Stimulated activated naive CD8-positive, alpha-beta T cell treated with anti-CD3 and anti-CD28 coated beads, Interleukin-15, amount 100 ng/mL, for 72 hours (primary cell): ENCODE measurements around the gene SYNCRIP.
"Not testable (repeated sequence)": the region's sequence is repeated elsewhere in the genome, so short reads cannot be mapped to it uniquely, and the experiment has no call there.

Experiments
- ATAC-seq: fragments of 150-1000 bp; cut with Tn5 transposase; 2 replicates; pipeline ENCODE4 v1.10.0; 2021; ENCODE audit warnings: mild to moderate bottlenecking, moderate library complexity
- DNase-seq, 2 donors: peaks; one replicate each; pipeline ENCODE4 v3.0.0; 2021 to 2022
- H3K27ac Mint-ChIP-seq, 2 donors: one replicate each; pipeline ENCODE4 v1.8.0; 2022; ENCODE audit warnings: mild to moderate bottlenecking in 2 of 2, mixed read lengths in 2 of 2, moderate library complexity in 2 of 2
- H3K27me3 Mint-ChIP-seq: one replicate; pipeline ENCODE4 v1.8.0; 2022; ENCODE audit warnings: mixed read lengths
- H3K4me1 Mint-ChIP-seq: one replicate; pipeline ENCODE4 v1.8.0; 2022; ENCODE audit warnings: mild to moderate bottlenecking, mixed read lengths
- H3K4me3 Mint-ChIP-seq, 2 donors: one replicate each; pipeline ENCODE4 v1.8.0; 2022; ENCODE audit warnings: mild to moderate bottlenecking in 2 of 2, mixed read lengths in 2 of 2, moderate library complexity in 1 of 2
- H3K9me3 Mint-ChIP-seq, 2 donors: one replicate each; pipeline ENCODE4 v1.8.0; 2022; ENCODE audit warnings: mixed read lengths in 2 of 2

SYNCRIP gene

GRCh38 chr6:85591207-85591606, 51.5 kb downstream of the SYNCRIP start:
- ATAC-seq (no peak), DNase-seq (no peak)
- Mint-ChIP-seq H3K9me3 (peaks cover 4 to 6% of the 10 kb centered on the region in 2 donors), H3K27me3 (no peaks in the 10 kb centered on the region), H3K4me3 (peak overlapping the region in 1 of 2 donors; percentile 21), H3K27ac (no peak overlapping the region), H3K4me1 (peaks cover 50% of the 10 kb centered on the region)

- DNase-seq (no peak), ATAC-seq (no peak)
- H3K9me3 Mint-ChIP-seq = peaks cover 40 to 49% of the 10 kb centered on the region in 2 donors
- H3K4me3 Mint-ChIP-seq = no peak overlapping the region
- H3K27me3 Mint-ChIP-seq = no peaks in the 10 kb centered on the region
- no peak overlapping the region for H3K27ac Mint-ChIP-seq
- H3K4me1 Mint-ChIP-seq = peaks cover 61% of the 10 kb centered on the region
These were observed 56.9 kb downstream of the SYNCRIP start for GRCh38 chr6:85585741-85586140.

DNA sequence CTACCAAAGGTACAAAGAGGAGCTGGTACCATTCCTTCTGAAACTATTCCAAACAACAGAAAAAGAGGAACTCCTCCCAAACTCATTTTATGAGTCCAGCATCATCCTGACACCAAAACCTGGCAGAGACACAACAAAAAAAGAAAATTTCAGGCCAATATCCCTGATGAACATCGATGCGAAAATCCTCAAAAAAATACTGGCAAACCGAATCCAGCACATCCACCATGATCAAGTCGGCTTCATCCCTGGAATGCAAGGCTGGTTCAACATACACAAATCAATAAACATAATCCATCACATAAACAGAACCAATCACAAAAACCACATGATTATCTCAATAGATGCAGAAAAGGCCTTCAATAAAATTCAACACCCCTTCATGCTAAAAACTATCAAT, 59.9 kb downstream of the SYNCRIP start:
- H3K27me3 Mint-ChIP-seq, ATAC-seq, H3K27ac Mint-ChIP-seq, H3K4me3 Mint-ChIP-seq, DNase-seq: not testable (repeated sequence)
- peaks cover 34 to 49% of the 10 kb centered on the region in 2 donors for H3K9me3 Mint-ChIP-seq
- peaks cover 60% of the 10 kb centered on the region for H3K4me1 Mint-ChIP-seq

- Mint-ChIP-seq H3K4me1 (peaks cover 55% of the 10 kb centered on the region), H3K27ac (no peak overlapping the region), H3K4me3 (no peak overlapping the region), H3K9me3 (peaks cover 34 to 49% of the 10 kb centered on the region in 2 donors), H3K27me3 (no peaks in the 10 kb centered on the region)
- ATAC-seq (no peak), DNase-seq (no peak)
These were observed 61.1 kb downstream of the SYNCRIP start for GRCh38 chr6:85581572-85581971.

DNA sequence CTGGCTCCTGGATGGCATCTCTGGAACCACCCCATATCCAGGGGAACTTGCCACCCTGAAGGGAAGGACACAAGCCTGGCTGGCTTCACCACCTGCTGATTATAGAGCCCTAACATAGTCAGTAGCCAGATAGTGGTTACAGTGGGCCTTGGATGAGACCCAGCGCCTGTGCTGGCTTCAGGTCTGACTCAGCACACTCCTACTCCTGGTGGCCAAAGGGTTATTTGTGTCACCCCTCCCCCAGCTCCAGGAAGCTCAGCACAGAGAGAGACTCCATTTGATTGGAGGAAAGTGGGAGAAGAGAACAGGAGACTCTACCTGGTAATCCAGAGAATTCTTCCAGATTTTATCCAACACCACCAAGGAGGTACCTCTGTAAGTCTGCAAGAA, 61.8 kb downstream of the SYNCRIP start:
- ATAC-seq (peak; percentile 64), DNase-seq (no peak)
- H3K27ac Mint-ChIP-seq = no peak overlapping the region
- no peaks in the 10 kb centered on the region for H3K27me3 Mint-ChIP-seq
- H3K4me3 Mint-ChIP-seq = no peak overlapping the region
- peaks cover 34 to 46% of the 10 kb centered on the region in 2 donors for H3K9me3 Mint-ChIP-seq
- peaks cover 52% of the 10 kb centered on the region for H3K4me1 Mint-ChIP-seq

- H3K27ac Mint-ChIP-seq = no peak overlapping the region
- peaks cover 34 to 40% of the 10 kb centered on the region in 2 donors for H3K9me3 Mint-ChIP-seq
- no peak overlapping the region for H3K4me3 Mint-ChIP-seq
- peaks cover 47% of the 10 kb centered on the region for H3K4me1 Mint-ChIP-seq
- DNase-seq = no peak
- no peaks in the 10 kb centered on the region for H3K27me3 Mint-ChIP-seq
- no peak for ATAC-seq
These were observed 62.4 kb downstream of the SYNCRIP start for GRCh38 chr6:85580118-85580877.

- Mint-ChIP-seq H3K27me3 (no peaks in the 10 kb centered on the region), H3K4me3 (no peak overlapping the region), H3K9me3 (peaks cover 27 to 33% of the 10 kb centered on the region in 2 donors), H3K27ac (peak overlapping the region in 1 of 2 donors; percentile 16), H3K4me1 (peaks cover 46% of the 10 kb centered on the region)
- no peak for DNase-seq
- ATAC-seq = no peak
These were observed 63.1 kb downstream of the SYNCRIP start for GRCh38 chr6:85579581-85579980.

- H3K4me1 Mint-ChIP-seq = peaks cover 32% of the 10 kb centered on the region
- H3K4me3 Mint-ChIP-seq = no peak overlapping the region
- no peaks in the 10 kb centered on the region for H3K27me3 Mint-ChIP-seq
- no peak for ATAC-seq
- H3K27ac Mint-ChIP-seq = no peak overlapping the region
- DNase-seq = no peak
- peaks cover 4% of the 10 kb centered on the region in 2 donors for H3K9me3 Mint-ChIP-seq
These were observed 66.2 kb downstream of the SYNCRIP start for GRCh38 chr6:85576476-85576875.

DNA sequence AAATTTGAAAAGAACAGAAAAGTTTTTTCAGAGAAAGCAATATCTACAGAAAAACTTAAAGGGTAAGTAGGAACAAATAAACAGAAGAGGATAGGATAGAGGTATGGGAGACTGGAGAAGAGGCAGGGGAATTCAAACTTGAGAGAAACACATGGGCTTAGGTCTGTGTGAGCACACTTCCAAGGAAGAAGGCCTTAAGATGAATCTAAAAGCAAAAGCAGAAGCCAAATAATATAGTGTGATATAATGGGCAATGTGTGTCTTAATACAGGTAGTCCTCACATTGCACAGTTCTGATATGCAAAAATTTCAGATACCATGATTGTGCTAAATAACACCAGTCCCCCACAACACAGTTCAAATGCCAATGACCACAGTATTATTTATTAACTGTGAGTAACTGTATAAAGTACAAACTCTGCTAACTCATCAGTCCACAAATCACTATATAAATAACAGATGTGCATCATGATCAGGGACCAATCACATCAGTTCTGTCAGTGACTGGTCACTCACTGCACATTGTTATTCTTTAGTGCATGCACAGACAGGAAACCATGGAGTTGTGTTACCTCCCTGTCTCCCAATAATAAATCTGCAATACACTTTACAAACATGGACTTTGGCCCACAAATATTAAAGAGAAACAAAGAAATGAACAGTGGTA, 67.6 kb downstream of the SYNCRIP start:
- ATAC-seq (no peak), DNase-seq (no peak)
- Mint-ChIP-seq H3K4me1 (peaks cover 18% of the 10 kb centered on the region), H3K27ac (no peak overlapping the region), H3K27me3 (no peaks in the 10 kb centered on the region), H3K4me3 (no peak overlapping the region), H3K9me3 (no peaks in the 10 kb centered on the region)

- peaks cover 17% of the 10 kb centered on the region for H3K4me1 Mint-ChIP-seq
- no peak overlapping the region for H3K27ac Mint-ChIP-seq
- no peak for ATAC-seq
- no peaks in the 10 kb centered on the region for H3K9me3 Mint-ChIP-seq
- H3K4me3 Mint-ChIP-seq = no peak overlapping the region
- no peak for DNase-seq
- H3K27me3 Mint-ChIP-seq = no peaks in the 10 kb centered on the region
These were observed 73.4 kb downstream of the SYNCRIP start for GRCh38 chr6:85569323-85569722.

- Mint-ChIP-seq H3K4me1 (peaks cover 17% of the 10 kb centered on the region), H3K27ac (no peak overlapping the region)
These were observed 74.3 kb downstream of the SYNCRIP start for GRCh38 chr6:85568411-85568810.

DNA sequence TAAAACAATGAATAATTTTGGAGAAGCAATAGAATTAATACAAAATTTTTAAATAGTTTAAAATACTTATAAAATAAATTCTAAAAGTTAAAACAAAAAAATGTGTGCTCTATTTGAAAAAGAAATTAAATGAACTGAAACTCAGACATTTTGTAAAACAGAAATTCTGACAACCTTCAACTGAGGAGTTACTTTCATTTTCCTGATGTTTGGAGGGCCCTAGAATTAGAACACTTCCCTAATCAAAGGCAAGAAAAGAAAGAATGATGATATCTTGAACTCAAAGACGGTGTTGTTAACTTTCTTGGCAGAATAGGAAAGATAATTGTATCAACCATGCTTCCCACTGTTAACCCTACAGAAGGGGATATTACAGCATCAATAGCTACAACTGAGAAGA, 77.0 kb downstream of the SYNCRIP start:
- no peaks in the 10 kb centered on the region for H3K9me3 Mint-ChIP-seq
- no peak overlapping the region for H3K4me3 Mint-ChIP-seq
- no peak for ATAC-seq

More at GRCh38 chr6:85568411-85568810, 74.3 kb downstream of the SYNCRIP start:
- DNase-seq (no peak), ATAC-seq (no peak)
- Mint-ChIP-seq H3K9me3 (no peaks in the 10 kb centered on the region), H3K27me3 (no peaks in the 10 kb centered on the region), H3K4me3 (no peak overlapping the region)

GRCh38 chr6:85564223-85564622, 78.5 kb downstream of the SYNCRIP start:
- not testable (repeated sequence) for H3K4me3 Mint-ChIP-seq, ATAC-seq, H3K27ac Mint-ChIP-seq, H3K4me1 Mint-ChIP-seq, H3K27me3 Mint-ChIP-seq, DNase-seq, H3K9me3 Mint-ChIP-seq

More for the DNA sequence above, 77.0 kb downstream of the SYNCRIP start:
- no peak for DNase-seq
- peaks cover 17% of the 10 kb centered on the region for H3K4me1 Mint-ChIP-seq
- H3K27me3 Mint-ChIP-seq = no peaks in the 10 kb centered on the region
- H3K27ac Mint-ChIP-seq = no peak overlapping the region
